Activated CD4-positive, alpha-beta T cell treated with anti-CD3 and anti-CD28 coated beads for 1 hour (primary cell): Measurements from ENCODE around the gene FOXE3.

ENCODE experiments used
- DNase-seq: peaks from one replicate; pipeline ENCODE4 v3.0.0-alpha.2; 2020

Gene FOXE3

DNA sequence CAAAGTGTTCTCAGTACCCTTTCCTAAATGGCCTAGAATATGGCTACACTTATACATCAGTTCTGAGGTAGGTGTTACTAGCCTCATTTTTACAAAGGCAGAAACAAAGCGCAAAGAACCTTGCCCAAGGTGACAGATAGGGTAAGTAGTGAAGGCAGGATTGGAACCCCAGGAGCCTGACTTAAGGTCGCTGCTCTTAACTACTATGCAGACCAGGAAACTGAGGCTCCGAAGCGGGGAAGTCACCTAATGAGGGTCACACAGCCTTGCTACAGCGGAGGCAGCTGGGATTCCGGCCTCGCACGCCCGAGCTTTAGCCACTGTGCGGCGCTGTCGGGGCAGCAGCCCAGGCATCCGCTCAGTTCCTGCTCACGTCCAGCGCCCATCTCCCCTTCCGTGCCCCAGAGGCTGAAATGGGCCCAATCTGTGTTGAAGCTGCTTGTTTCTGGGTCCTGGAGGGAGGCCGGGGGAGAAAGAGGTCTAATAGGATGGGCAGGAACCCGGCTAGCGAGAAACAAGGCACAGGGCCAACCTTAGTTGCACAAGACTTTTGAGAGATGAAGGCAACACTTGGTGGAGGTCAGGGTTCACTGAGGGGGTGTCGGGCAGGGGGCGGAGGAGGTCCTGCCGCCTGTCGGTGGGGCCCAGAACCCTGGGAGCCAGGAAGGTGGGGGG lies 20.4 kb downstream of the FOXE3 start:
- peak; percentile 58 for DNase-seq

DNA sequence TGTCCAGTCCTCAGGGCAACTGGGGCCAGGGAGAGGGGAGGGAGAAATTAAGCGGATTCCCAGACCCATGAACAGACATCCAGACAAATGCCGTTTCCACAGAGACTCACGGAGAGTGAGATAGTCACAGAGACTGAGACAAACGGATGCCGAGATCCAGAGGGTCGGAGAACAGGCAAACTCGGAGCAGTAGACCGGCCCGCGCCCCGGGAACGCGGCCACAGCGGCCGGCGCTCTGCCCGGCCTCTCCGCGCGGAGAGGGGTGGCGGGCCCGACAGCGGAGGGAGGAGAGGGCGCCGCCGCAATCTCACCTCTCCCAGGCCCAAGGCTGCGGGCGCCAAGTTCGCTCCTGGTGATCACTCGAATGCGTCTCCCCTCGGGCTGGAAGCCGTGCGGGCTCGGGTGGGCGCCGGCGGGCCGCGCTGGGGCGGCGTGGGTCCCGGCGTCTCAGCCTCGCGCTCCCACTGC lies 20.9 kb downstream of the FOXE3 start:
- DNase-seq, result no peak

DNA sequence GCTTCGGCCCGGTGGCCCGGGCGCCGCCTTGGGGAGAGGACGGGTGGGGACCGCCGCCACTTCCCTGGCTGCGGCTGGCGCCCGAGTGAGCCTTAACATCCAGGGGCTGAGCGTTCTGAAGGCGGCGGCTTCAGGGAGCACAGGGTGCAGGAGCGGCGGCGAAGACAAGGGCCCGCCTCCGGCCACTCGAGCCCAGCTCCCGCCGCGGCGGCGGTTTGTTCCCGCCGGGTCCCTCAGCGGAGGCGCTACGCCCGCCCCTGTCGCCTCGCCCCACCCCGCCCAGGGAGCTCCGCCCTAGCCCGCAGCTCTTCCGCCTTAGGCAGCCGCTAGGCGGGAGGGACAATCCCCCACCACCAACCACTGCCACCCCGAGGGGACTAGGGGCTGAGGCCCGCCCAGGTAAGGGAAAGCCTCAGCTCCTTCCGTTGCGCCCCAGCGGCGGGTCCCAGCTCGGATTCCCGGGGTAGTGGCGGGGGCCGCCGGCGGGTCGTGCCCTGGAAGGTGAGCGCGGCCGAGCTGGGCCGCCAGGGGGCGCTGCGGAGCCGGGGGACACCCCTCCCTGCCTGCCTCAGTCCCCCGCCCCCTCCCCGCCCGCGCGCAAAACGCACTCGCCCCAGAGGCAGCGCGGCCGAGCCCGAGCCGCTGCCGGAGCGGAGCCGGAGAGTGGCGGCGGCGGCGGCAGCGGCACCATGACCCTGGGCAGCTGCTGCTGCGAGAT lies 21.5 kb downstream of the FOXE3 start, which contains the start of gene FOXD2:
TSS of gene FOXD2 (plus strand) at position 598 of the 718 bp plus-strand sequence. CDS start at position 690, 92 bp downstream.
- peak; percentile 84 for DNase-seq

DNA sequence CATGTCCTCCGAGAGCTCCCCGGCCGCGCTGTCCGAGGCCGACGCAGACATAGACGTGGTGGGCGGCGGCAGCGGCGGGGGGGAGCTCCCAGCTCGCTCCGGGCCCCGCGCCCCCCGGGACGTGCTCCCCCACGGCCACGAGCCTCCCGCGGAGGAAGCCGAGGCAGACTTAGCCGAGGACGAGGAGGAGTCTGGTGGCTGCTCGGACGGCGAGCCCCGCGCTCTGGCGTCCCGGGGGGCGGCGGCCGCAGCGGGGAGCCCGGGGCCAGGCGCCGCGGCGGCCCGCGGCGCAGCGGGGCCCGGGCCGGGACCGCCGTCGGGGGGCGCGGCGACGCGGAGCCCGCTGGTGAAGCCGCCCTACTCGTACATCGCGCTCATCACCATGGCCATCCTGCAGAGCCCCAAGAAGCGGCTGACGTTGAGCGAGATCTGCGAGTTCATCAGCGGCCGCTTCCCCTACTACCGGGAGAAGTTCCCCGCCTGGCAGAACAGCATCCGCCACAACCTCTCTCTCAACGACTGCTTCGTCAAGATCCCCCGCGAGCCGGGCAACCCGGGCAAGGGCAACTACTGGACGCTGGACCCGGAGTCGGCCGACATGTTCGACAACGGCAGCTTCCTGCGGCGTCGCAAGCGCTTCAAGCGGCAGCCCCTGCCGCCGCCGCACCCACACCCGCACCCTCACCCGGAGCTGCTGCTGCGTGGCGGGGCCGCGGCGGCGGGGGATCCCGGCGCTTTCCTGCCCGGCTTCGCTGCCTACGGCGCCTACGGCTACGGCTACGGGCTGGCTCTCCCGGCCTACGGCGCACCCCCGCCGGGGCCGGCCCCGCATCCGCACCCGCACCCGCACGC lies 22.3 kb downstream of the FOXE3 start:
- no peak for DNase-seq

DNA sequence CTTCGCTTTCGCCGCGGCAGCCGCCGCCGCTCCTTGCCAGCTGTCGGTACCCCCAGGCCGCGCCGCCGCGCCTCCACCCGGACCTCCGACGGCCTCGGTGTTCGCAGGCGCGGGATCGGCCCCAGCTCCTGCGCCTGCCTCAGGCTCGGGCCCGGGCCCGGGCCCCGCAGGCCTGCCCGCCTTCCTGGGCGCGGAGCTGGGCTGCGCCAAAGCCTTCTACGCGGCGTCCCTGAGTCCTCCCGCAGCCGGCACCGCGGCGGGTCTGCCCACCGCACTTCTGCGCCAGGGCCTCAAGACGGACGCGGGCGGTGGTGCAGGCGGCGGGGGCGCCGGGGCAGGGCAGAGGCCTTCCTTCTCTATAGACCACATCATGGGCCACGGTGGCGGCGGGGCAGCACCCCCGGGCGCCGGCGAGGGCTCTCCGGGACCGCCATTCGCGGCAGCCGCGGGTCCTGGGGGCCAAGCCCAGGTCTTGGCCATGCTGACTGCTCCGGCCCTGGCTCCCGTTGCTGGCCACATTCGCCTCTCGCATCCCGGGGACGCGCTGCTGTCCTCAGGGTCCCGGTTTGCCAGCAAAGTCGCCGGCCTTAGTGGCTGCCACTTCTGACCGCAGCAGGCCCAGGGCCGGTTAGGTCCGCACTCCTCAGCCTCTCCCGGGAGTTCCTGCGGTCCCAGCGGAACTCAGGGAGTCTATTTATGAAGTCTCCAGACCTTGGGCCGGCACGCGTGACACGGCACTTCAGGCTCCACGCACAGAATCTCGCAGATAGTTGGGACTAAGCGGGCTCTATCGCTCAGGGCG lies 23.1 kb downstream of the FOXE3 start:
- DNase-seq, result no peak

DNA sequence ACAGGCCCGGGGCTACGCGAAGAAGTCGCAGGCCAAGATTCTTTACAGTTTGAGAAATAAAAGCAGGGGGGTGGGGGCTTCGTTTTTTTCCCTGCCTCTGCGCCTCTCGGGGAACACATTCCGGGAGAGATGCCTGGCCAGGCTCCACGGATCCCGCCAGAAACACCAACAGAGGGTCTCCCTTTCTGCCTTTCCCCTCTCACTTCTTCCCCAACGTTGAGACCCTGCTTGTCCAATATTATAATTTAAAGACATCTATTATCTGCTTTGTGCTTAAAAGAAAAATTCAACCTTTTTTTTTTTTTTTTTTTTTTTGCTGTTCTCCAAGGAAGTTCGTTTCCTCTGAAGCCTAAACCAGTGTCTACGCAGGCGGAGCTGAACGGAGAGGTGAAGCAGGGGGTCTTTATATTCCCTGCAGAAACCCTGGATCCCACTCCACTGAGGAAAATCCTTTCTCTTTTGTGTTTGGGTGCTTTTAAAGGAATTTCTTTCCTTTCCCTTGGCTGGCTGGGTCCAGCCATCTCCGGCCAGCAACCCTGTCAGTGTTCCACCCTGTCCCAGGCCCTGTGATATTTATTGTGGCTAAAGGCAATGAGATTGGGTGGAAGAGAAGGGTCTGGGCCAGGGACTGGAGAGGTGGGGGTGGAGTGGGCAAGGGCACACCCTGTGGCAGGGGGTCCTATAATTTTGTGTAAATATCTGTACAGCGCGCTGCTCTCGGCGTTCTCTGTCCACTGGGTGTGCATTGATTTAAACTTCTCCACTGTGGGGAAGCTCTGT lies 23.9 kb downstream of the FOXE3 start:
- no peak for DNase-seq

DNA sequence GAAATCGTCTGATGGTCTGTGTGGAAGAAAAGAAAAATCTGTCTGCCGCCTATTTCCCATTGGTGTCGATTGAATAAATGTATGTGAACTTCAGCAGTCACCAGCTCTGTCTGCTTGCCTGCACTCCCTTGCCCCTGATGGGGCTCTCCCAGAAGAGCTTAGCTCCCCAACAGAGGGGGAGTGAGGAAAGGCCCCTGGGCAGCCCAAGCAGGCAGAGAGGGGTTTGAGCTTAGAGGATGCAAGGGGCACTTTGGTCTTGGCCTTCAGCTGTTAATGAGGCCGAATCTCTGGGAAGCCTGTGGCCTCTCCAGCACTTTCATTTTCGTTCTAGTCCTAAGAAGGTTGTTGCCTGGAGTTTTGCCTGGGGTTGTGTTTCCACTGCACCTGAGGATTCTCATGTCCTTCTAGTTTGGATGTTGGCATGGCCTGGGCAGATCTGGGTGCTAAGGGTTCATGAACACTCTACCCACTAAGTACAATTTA lies 24.6 kb downstream of the FOXE3 start:
- no peak for DNase-seq

DNA sequence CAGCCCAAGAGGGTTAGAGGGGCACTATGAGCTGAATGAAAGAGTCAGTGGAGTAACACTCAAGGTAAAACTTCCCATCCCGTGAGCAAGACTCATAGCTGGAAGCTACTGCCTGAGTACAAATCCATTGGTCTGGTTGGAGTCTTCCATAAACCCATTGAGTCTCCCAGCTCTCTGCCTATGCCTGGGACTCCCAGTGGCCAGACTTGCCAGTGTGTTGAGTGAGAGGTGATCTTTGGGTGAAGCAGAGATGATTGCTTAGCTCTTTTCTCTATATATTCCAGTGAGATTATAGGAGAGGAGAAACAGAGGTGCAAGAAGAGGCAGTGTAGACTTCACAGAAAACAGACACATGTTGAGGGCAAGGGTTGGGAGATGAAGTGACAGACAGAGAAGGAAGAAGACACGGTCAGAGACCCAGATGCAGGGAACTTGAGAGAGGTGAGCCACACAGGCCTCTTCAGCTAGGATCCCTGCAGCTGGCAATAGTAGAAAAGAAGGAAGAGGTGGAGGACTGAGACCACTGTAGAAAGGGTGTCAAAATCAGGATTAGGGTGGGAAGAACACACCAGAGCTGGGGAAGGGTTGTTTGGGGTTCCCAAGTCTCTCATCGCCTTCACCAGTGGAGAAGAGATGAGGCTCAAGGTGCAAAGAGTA lies 25.5 kb downstream of the FOXE3 start:
- no peak for DNase-seq

DNA sequence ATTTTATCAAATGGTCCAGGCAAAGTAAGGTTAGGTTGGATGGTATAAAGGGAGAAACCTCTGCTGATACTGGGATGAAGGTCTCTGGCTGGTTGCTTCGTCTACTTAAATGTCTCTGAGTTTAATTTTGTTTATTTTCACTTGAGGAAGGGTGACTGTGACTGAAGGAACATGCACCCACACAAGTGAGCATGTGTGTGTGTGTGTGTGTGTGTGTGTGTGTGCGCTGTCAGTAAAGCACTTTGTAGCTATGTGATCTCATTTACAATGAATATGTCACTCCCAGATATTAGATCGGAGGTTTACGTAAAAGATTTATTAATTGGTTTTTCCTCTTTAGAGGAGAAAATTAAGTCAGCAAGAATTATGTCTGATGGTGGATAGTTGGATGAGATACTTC lies 26.1 kb downstream of the FOXE3 start:
- no peak for DNase-seq

DNA sequence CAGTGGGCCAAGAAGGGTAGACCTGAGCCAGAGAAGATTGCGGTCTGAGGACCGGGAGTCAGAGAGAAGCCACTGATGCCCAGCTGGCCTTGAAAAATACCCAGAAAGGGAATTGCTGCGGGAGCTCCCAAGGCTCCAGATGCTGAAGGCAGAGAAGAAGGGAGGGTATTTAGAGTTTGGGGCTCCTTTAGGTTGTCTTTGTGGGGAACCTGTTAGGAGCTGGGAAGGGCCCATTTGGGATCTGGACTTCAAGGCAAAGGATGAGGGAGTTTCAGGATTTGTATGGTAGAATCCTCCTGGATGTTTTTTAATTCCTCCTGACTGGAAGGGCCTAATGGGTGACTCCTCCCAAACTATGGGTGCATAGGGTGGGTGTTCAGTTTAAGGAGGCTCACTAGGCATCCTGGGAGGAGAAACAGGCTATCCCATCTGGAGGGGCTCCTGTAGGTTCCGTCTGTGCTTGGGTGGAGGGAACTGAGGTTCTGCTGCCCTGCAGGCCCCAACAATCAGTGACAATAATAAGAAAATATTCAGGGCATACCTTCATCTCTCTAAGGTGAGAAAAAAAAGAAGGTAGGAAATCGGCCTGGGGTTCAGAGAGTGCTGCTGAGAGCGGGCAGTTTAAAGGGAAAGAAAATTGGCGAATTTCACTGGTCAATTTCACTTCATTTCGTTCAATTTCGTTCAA lies 26.9 kb downstream of the FOXE3 start:
- DNase-seq, result no peak

DNA sequence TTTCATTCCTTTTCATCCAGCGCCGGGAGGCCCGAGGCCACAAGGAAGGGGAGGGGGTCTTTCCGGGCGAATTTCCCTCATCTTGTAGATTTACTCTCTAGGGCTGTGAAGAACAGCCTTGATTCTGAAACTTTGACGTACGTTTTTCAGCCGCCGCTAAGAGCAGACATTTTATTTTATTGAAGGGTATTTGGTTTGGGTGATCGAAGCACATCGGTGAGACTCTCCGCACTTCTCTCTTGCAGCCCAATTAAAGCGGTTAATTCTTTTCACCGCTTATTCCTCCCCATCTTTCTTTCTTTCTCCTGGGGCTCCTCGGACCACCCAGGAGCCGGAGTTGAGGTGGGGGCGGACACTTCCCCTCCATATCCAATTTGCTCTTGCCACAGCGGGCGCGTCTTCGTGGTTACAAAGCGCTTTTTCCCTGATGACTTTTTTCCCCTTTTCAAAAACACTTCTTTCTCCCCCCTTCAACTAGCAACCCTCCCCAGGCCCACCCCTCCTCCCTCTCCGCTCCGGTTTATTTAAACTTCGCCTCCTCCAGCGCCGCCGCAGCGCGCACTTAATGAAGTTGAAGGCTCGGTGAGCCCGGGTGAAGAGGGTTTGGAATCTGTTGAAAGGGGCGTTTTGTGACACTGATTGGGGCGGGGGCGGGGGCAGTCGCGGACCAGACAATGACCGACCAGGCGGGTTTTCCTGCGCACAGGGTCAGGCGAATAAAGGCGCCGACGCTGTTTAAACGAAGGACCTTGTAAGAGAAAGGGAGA lies 27.6 kb downstream of the FOXE3 start:
- no peak for DNase-seq

DNA sequence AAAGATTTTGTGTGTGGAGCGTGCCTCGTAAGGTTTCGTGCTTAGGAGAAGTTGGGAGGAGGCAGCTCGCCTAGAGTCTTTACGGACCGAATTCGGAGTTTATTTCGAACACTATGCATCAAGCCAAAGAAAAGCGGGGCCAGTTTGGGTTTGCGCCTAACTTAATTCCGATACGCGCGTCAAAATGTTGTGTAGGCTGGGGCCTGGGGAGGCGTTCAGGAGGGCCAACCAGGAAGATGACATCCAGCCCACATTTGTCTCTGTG lies 28.1 kb downstream of the FOXE3 start:
- no peak for DNase-seq

DNA sequence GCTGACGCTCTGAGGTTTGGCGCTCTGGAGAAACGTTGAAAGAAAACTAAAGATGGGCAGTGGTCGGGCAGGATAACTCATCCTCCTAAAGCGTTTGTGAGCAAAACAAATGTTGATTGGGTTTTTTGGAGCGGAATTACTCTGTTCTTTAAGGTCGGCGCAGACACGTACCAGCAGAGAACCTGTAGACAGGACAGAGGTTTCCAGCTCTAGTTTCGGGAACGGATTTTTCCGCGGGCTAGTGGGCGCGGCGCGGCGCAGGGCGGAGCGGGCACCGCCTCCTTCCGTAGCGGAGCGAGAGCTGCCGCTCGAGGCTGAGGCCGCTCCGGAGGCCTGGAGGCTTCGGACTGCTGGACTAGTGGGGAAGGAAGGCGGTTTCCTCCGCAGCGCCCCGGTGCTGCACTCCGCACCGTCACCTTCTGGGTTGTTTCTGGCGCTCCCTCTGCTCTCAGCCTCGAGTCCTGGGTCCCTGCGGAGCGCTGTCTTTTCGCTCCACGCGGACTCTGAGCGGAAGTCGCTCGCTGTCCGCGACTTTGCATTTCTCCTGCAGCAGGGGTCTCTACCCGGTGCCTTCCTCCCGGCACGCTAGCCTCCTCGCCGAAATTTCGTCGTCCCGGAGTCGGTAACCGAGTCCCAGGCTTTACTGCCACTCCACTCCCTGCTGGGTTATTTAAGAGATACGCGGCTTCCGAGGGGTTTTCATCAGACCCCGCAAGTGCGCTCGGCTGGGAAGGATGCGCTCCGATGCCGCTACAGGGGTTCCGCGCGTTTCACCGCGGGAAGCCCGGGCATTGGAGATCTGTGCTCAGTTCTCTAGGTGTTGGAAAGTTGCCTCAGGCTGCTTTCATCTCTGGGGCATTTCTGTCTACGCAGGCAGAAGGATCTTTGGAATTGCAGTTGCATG lies 28.7 kb downstream of the FOXE3 start:
- DNase-seq, result no peak

DNA sequence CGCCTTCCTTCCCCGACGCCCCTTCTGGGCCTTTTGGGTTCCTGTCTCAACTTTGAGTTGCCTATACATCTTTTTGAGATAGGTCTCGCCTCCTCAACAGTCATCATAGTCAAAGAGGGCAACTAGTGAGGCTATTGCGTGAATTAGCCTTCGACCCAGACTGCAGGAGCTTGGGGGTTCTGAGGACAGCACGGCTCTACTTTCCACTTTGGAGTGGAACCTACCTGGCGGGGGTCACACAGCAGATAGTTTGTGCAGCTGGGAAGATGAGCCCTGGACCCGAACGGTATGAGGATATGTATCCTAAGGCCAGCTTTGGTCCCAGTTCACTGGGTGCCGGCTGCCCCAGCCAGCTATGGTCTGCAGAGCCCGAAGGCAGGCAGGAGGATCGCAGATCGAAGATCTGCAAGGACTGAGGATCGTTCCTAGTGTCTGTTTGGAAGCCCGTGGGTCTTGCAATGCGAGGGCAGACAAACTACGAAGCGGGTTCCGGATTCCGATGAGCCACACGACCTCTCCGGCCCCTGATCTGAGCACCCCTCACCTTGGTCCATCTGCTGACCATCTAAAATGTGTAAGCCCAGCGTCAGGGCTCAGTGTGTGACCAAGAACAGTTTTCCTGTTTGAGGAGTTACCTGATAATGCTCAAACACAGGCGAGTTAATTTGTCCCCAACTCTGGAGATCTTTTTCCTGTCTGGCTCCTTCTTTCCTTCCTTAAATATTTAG lies 29.9 kb downstream of the FOXE3 start:
- DNase-seq, result no peak

DNA sequence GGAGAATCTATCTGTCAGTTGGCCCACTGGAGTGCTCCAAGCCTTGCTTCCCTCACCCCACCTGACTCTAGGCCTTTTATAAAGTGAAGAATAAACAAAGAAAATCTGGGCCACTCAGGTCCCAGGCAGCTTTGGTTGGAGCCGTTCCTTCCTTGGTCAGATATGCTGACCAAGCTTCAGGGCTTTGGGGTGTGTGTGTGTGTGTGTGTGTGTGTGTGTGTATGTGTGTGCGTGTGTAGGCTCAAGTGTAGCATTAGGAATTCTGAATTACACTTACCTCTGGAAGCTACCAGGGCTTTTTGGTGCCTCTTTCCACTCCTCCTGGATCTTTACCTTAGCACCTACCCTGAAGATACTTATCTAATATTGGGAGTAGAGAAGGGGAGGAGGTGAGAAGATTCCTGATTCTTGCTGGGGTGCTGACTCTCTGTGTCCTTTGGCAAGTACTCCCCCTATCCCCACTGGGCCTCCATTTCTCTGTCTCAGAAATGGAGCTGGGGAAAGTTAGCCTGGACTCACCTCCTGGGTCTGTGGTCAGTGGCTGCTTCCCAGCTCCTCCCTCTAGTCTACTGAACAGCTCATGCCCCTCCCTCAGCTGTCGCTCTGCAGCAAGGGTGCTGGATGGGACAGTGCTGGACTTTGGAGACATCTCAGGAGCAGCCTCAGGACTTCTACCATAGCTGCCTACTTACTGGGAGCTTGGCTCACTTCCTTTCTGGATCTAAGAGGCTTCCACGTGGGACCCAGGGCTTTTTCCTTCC lies 32.6 kb downstream of the FOXE3 start:
- no peak for DNase-seq

DNA sequence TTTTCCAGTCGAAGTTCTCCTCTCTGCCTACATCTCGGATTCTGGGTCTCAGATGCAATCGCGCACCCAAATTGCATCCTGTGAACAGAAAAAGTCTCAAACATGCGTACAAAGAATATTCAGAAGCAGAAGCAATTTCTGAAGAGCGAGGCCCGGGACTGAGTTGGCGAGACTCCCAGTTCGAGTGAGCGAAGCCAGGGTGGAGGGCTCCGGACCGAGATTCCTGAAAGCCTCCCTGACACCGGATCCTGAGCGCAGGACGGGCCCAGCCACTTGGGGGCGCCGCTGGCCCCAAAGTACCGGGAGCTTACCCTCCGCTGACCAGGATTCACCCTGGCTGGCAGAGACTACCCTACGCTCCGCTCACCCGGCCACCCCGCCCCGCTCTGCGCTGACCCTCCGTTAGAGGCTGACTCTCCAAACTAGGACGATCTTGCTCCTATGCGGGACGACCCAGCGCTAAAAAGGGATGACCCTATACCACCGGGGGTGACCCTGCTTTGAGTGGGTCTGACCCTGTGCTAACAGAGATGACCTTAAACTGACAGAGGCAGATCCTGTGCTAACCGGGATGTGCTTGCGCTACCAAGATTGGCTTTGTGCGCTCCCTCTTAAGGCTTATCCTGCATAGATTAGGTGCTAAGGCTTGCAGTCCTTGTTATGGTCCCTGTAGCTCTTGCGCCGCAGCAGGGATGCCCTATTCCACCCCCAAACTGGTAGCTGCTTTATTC lies 33.9 kb downstream of the FOXE3 start:
- DNase-seq, result no peak

DNA sequence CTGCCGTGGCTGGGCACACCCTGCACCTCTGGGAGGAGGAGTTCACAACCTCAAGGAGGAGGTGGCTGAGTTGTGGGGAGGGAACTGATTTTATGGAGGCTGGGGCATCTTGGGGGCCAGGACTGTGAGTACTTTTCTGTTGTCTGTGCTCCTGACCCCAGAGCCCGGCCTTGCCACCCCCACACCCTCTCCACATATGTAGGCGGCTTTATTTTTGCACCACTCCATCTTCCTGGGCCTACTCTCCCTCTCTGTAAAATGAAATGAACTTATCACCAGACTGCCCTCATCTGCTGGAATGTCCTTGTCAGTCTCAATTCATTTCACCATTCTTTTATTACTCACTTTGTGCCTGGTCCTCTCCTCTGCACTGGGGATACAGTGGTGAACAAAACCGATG lies 34.5 kb downstream of the FOXE3 start:
- DNase-seq, result no peak
